HG03103 (cell line): ENCODE measurements around the gene PTPN9.
"Not testable (repeated sequence)": the region's sequence is repeated elsewhere in the genome, so short reads cannot be mapped to it uniquely, and the experiment has no call there.

Source experiments
- ATAC-seq: cut with Tn5 transposase; IDR thresholded peaks from one replicate; pipeline ENCODE4 v1.9.1; 2021; ENCODE audit warnings: low read depth; ENCODE audit not compliant: unreplicated experiment

Gene PTPN9

DNA sequence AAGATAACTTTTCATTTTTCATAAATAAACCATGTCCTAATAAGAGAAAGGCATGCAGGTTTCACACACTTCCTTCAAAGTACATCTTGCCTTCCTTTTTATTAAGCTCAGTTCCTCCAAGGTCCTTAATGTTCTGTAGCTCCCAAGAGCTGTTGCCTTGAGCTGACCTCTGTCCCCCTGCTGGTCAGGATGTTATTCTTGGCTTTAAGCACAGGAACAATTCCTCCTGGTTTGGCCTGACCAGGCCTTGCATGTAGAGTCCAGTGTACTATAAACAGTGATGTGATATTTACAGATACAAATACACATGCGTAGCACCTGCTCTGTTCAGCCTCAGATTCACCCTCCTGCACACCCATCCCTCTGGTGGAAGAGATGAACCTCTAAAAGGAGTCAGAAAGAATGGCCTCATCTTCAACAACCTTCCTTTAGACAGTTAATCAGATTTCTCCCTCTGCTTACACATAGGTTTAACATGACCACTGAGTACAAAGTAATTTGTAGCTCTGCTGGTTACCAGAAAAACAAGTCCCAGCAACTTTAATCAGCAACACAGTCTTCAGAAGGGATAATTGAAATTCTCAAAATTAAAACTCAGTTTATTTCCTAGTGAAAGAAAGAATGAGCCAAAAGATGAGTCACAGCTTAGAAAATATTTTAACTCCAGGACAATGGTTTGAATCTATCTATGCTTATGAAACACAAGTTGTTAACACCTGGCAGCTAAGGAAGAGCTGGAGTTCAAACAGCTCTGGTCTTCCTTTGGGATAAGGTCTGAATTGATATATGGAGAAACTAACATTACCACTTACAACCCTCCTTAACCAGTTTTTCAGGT, 46.5 kb downstream of the PTPN9 start:
- ATAC-seq = no peak

DNA sequence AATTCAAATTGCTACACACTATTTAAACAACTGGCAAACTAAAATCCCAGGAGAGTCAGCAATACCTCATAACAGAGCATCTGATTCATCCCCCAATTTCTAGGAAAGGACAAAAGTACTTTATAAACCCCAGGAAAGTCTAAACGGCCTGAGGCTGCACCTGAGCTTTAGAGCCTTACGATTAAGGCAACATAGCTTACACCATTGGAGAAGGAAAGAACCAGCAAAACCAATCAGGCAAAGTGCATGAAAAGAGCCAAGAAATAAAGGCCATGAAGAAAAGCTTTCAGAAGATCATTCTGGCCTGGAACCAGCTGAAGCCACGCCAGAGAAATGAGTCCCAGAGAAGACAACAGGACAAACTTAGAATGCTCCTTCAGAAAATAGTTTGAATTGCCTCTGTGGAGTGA, 48.1 kb downstream of the PTPN9 start:
- ATAC-seq = no peak

DNA sequence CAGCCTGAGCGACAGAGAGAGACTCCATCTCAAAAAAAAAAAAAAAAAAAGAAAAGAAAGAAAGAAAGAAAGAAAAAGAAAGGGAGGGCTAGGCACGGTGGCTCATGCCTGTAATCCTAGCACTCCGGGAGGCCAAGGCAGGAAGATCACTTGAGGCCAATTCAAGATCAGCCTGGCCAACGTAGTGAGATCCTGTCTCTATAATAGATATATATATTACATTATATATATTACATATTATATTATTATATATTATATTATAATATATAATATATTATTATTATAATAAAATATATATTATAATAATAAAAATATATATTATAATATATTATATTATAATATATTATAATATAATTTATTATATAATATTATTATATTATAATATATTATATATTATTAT, 48.9 kb downstream of the PTPN9 start:
- no peak for ATAC-seq

DNA sequence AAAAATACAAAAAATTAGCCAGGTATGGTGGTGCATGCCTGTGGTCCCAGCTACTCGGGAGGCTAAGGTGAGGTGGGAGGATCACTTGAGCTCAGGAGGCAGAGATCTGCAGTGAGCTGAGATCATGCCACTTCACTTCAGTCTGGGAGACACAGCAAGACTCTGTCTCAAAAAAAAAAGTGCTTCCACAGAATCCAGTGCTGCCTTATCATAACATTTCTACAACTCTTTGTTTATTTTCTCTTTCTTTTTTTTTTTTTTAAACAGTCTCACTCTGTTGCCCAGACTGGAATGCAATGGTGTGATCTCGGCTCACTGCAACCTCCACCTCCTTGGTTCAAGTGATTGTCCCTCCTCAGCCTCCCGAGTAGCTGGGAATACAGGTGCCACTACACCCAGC, 53.4 kb downstream of the PTPN9 start:
- ATAC-seq = not testable (repeated sequence)

DNA sequence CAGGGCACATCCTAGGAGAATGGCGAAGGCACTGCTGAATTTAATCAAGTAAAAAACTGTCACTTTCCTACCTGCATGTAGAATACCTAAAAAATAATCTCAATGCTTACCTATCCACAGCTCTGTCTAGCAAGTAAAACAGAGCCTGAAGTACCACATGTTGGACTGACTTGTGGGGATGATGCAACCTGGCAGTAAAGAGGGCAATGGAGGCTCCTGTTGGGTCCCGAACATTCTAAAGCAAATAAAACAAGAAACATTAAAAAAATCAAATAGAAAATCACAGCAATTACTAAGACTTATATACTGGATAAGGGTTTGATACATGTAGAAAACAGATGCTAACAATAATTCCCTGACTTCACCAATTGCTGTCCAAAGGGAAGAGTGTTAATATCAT, 56.1 kb downstream of the PTPN9 start:
- ATAC-seq = no peak

DNA sequence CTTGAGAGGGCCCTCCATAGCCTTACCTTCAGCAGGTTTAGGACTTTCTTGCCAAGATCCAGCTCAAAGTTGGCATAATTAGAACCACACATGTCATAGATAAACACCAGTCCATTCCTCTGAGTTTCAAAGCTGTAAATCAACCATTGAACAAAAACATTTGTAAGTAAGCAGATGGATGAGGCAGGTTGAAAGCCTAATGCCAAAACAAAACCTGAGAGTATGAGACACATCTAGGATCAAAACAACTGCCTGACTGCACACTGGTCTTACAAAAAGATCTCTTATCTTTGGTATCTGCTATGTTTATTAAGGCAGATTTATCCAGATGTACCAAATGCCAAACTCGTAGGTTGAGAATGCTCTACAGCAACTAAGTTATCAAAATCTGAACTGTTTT, 61.9 kb downstream of the PTPN9 start:
- no peak for ATAC-seq

DNA sequence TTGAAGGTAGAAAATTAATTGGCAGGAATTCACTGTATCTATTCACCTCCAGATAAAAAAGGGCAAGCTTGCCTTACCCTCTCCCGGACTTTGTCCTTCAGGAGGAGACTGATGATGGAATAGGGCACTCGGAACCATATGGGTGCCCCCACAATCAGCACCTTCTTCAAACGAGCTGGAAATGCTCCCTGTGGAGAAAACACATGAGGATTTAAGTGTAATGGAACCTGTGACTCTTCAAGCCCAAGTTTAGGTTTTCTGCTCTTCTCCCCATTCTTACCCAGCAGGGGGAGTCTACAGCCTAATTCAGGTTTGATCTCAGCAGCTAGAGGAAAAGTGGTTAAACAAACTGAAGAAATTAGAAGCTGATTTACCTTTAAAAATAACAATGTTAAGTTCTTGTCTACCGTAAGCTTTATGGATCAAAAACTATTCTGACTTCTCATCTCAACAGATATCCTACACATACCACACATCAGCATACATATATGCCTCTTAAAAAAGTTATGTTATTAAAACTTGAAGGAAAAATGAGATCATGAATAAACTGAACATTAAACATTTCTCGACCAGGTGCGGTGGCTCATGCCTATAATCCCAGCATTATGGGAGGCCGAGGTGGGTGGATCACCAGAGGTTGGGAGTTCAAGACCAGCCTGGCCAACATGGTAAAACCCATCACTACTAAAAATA, 70.1 kb downstream of the PTPN9 start:
- no peak for ATAC-seq

DNA sequence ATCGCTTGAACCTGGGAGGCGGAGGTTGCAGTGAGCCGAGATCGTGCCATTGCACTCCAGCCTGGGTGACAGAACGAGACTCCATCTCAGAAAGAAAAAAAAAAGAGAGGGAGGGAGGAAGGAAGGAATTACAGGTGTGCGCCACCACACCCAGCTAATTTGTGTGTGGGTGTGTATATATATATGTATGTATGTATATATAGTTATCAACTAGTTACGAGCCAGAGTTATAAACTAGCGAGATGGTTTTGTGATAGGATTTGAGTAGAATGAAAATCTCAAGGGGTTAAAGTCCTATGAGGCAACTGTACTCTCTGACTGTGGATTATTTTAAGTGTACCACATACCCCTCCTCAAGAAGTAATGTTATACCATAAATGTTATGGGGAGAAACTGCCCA, 76.8 kb downstream of the PTPN9 start:
- no peak for ATAC-seq

DNA sequence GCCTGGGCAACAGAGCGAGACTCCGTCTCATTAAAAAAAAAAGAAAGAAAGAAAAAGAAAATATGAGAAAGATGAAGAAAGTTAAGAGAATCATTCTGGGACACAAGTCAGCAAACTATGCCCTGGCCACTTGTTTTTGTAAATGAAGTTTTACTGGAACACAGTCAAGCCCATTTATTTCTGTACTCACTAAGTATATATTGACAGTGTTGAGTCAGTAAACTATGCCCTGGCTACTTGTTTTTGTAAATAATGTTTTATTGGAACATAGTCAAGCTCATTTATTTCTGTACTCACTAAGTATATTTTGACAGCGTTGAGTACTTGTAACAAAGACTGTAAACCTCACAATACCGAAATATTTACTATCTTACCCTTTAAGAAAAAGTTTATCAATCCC, 85.4 kb downstream of the PTPN9 start:
- ATAC-seq = no peak

DNA sequence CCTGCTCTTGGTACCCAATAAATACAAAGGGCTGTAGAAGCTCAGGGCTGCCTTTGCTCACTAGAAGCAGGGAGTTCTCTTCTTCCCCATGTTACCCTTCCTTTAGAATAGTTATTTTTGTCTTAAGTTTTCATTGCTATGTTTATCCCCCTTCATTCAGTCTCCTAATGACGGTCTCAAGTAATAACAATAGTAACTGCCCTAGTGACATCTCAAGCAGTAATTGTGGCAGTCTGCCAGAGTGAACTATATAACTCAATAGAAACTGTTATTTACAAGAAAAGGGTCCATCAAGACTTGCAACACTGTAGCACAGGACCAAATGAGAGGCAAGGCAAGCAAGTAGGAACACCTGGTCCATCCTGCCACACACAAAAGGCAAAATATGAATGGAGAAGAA, 95.2 kb downstream of the PTPN9 start:
- no peak for ATAC-seq

DNA sequence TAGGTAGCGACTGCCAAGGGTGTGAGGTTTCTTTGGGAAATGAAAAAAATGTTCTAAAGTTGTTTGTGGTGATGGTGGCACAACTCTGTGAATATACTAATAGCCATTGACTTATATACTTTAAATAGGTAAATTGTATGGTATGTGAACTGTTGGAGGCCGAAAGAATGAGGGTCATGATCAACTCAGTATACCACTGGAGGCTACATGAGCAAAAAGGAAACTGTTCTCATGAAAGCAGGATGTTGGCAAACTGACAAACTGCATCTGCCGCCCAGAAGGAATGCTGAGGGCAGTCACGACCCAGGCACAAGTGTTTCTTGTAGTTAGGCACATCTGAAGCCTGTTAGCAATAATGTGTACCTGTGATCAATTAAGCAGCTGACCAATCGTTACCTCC, 95.6 kb downstream of the PTPN9 start:
- not testable (repeated sequence) for ATAC-seq

DNA sequence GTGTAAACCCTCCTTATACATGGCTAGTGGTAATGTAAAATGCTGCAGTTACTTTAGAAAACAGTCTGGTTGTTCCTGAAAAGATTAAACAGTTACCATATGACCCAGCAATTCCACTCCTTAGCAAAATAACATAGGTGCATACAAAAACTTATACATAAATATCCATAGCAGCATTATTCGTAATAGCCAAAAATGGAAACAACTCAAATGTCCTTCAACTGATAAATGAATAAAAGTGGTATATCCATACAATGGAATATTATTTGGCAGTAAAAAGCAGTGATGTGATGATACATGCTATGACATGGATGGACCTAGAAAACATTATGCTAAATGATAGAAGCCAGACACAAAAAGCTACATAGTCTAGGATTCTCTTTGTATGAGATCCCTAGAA, 96.0 kb downstream of the PTPN9 start:
- ATAC-seq = no peak

DNA sequence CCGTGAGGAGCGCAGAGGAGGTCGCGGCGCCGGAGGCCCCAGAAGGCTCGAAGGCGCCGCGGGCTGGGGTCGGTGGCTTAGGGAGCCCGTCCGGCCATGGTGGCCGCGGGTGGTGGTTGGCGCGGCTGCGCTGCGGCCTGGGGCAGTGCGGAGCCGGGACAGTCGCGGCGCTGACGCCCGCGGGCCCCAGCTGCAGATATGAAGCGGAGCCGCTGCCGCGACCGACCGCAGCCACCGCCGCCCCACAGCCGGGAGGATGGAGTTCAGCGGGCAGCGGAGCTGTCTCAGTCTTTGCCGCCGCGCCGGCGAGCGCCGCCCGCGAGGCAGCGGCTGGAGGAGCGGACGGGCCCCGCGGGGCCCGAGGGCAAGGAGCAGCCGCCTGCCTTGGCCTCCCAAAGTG, 98.7 kb downstream of the PTPN9 start:
- ATAC-seq = not testable (repeated sequence)

DNA sequence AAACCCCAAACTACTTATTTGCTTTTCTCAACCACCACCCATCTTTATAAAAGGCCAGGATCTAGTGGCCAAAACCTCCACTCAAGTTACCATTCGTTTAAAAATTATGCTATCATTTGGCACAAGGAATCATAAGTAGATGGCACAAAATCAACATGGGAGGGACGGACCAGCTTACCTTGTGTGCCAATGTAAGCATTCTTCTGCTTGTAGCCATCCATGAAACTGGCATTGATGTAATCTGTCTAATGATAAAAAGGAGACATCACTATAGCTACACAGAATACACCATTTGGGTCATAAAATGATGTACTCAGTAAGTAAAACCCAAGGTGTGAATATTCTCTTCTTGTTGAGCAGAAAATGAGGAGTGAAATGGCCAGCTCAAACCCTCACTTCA, 99.4 kb downstream of the PTPN9 start:
- no peak for ATAC-seq

DNA sequence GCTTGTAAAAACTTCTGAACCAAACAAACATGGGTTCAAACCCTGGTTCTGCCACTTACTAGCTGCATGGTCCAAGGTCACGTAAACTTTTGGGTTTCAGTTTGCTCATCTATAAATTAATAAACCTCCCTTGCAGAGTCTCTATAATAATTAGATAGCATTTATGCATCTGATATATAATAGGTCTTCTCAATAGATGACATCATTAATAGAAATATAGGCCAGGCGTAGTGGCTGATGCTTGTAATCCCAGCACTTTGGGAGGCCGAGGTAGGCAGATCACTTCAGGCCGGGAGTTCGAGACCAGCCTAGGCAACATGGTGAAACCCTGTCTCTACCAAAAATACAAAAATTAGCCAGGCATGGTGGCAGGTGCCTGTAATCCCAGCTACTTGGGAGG, 102.0 kb downstream of the PTPN9 start:
- not testable (repeated sequence) for ATAC-seq

DNA sequence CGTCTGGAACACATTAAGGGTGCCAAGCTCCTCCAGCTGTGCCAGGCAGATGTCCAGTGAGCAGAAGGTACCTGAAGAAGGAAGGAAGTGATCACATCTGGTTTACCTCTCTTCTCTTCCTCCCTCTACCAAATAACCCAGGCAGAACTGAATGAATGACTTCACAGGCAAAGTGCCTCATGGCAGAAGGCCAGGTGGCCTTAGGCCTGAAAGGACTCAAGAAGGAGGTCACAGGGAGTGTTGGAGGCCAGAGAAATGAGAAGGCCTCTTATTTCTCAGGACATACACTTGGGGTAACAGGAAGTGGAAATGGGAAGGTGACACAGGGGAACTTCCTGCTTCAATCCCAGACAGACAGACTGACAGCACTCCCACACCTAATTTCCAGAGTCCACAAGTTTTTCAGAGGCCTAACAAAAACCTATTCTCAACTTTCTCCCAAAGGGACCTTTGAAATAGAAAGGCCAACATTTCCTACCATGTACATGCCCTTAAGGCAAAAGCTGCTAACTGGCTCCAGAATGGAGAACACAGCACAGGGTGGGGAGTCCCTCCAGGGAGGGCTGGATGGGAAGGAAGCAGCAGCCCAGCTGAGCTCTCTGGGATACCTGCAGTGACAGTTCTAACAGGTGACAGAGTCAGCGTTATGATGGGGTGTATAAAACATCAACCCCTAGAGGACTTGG, 110.1 kb downstream of the PTPN9 start:
- no peak for ATAC-seq

DNA sequence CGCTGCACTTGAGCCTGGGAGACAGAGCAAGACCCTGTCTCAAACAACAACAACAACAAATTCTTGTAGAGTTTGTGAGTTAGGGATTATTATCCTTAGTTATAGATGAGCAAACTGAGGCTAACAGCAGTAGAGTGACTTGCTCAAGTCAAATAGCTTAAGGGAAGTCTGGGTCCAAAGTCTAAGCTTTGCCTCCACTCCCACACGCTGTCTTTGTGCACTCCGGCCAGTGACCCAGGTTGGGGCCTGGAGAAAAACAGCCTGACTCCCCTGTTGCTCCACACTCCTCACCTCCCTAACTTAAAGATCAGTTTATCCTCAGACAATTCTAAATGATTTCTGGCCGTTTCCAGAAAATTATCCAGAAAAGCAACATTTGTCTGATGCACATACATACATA, 118.5 kb downstream of the PTPN9 start:
- ATAC-seq = no peak

DNA sequence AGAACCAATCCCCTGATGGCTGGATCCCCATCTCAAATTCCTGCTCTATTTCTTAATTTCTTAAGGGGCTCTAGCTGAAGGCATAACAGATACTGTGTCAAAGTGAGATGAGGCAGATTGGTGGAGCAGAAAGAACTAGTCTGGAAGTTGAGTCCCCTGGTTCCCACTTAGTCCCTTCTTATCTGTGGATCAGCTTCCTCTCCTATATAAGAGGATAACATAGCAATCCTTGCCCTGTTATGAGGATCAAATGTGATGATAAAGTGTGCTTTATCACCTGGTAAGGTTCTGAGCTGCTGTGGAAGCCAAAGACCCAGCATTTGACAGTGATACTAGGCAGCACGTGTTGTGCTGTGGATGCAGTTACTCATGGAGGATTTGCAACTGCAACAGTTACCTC, 119.5 kb downstream of the PTPN9 start:
- no peak for ATAC-seq

DNA sequence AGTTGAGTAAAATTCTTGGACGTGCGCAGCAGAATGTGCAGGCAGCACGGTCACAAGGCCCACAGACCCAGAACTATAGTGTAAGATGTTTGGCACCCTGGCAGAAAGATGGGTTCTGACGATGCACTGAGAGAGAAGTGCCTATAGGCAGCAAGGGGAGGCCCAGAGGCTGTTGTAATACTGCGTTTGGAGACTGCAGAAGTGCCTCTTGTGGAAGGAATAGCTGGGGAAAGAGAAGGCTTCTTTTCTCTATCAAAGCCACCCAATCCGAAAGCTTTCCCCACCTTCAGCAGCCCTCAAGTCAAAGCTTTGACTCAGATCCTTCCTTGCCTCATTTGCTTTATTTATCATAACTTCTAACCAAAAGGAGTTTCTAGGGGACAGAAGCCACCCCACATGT, 122.4 kb downstream of the PTPN9 start:
- ATAC-seq = no peak

DNA sequence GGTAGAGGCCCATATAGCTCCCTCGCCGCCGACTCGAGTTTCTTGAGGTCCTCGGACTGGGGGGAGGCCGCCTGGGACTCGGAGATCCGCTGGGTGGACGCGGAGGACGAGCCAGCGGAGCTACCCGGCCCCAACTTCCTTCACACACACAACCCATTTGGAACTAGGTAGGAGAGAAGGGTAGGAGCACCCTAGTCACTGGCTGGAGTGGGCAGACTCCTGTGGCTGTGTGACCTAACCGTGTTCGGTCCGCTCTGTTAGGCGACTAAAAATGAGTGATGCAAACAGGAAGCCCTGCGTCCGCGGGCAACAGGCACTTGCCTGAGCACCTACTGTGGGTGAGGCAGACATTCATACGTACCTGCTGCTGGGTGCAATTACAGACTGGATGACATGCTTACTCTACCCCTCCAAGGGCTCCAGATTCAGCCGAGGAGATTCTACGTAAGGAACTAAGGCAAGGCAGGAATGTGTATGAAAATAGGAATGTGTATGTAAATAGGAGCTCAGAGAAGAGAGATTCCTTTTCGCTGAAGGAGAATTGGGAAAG, 123.1 kb downstream of the PTPN9 start:
- ATAC-seq = no peak

DNA sequence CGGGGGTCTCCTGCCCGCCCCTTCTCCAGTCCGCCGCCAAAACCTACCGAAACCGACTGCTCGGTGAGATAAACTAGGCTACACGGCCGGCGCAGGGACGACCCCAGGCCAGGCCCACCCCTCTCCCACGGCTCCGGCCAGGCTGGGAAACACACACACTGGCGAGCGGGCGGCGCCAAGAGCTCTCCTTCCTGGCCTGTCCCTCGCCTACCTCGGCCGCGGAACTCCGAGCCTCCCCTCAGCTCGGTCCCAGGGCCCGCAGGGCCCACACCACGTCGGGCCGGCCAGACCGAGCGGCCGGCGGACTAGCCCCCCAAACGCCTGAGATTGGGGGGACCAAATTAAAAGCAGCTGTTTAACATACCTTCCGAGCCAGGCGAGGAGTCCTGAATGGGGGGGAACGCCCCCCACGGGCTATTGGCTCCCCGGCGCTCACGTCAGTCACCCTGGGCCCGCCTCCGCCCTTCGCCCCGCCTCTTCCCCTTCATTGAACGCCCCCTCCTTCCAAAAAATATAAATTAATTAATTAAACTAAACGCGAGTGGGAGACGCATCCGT, 123.6 kb downstream of the PTPN9 start:
- no peak for ATAC-seq
